ENCODE measurements around the gene MRPL46. TPM values are rescaled to one million over a fixed set of nuclear protein-coding genes. Genes with fewer than 3 reads are reported as not detected.

Gene MRPL46
- total RNA-seq, 1 experiment from 2014 or later, result 32.7 TPM

- H3F3A ChIP-seq (ENCODE audit: insufficient read depth, low read depth), result no peaks in the 10 kb centered on the region
- H3K9me2 ChIP-seq (ENCODE audit: insufficient read depth), result no peaks in the 10 kb centered on the region
- no peaks in the 10 kb centered on the region for H3K79me2 ChIP-seq (ENCODE audit: low read depth)
- DNase-seq, result no peak
- ChIA-PET CTCF (no interaction called here), POLR2A (ENCODE audit: unreplicated experiment) (no interaction called here)
- H3K4me3 ChIP-seq, result no peak overlapping the region
- H2AFZ ChIP-seq, result no peak overlapping the region
- H3K4me2 ChIP-seq, result no peak overlapping the region
- no peaks in the 10 kb centered on the region for H3K36me3 ChIP-seq (ENCODE audit: low read depth)
- no peaks in the 10 kb centered on the region for H3K9me3 ChIP-seq (ENCODE audit: insufficient read depth, low read depth)
- BruUV-seq (replicated peaks), result no TSS peak
- H4K20me1 ChIP-seq (ENCODE audit: insufficient read depth), result no peaks in the 10 kb centered on the region
- no peak overlapping the region for H3K27ac ChIP-seq
- intact Hi-C loops (cut with micrococcal nuclease; ENCODE audit: unreplicated experiment), result no loop called here
- TF ChIP-seq EZH2 (IDR thresholded peaks at IDR 0.05; ENCODE audit: low read depth) (no peak), CTCF (conservative IDR thresholded peaks at IDR 0.05) (no peak)
- peaks cover 80% of the 10 kb centered on the region for H3K27me3 ChIP-seq (ENCODE audit: insufficient read depth, low read depth)
- no peaks in the 10 kb centered on the region for H3K4me1 ChIP-seq (replicated peaks; ENCODE audit: insufficient read depth)
Observed at GRCh38 chr15:88433046-88433685, 34.0 kb downstream of the MRPL46 start.

GRCh38 chr15:88431441-88431840 lies 35.7 kb downstream of the MRPL46 start:
- H3K27me3 ChIP-seq (ENCODE audit: insufficient read depth, low read depth), result peaks cover 86% of the 10 kb centered on the region

GRCh38 chr15:88430051-88430450 lies 37.1 kb downstream of the MRPL46 start:
- no peaks in the 10 kb centered on the region for H3K4me1 ChIP-seq (replicated peaks; ENCODE audit: insufficient read depth)
- H3K27me3 ChIP-seq (ENCODE audit: insufficient read depth, low read depth), result peaks cover 86% of the 10 kb centered on the region

More at GRCh38 chr15:88431441-88431840, 35.7 kb downstream of the MRPL46 start:
- H3K9me3 ChIP-seq (ENCODE audit: insufficient read depth, low read depth), result no peaks in the 10 kb centered on the region
- no peaks in the 10 kb centered on the region for H3K79me2 ChIP-seq (ENCODE audit: low read depth)
- TF ChIP-seq EZH2 (IDR thresholded peaks at IDR 0.05; ENCODE audit: low read depth) (no peak), CTCF (conservative IDR thresholded peaks at IDR 0.05) (no peak)
- H3K27ac ChIP-seq, result no peak overlapping the region
- DNase-seq, result no peak
- H3K4me2 ChIP-seq, result no peak overlapping the region
- H4K20me1 ChIP-seq (ENCODE audit: insufficient read depth), result no peaks in the 10 kb centered on the region
- intact Hi-C loops (cut with micrococcal nuclease; ENCODE audit: unreplicated experiment), result no loop called here
- no peaks in the 10 kb centered on the region for H3F3A ChIP-seq (ENCODE audit: insufficient read depth, low read depth)
- H3K36me3 ChIP-seq (ENCODE audit: low read depth), result no peaks in the 10 kb centered on the region
- BruUV-seq (replicated peaks), result no TSS peak
- ChIA-PET POLR2A (ENCODE audit: unreplicated experiment) (no interaction called here), CTCF (no interaction called here)
- no peaks in the 10 kb centered on the region for H3K9me2 ChIP-seq (ENCODE audit: insufficient read depth)
- no peak overlapping the region for H2AFZ ChIP-seq
- H3K4me1 ChIP-seq (replicated peaks; ENCODE audit: insufficient read depth), result no peaks in the 10 kb centered on the region
- H3K4me3 ChIP-seq, result no peak overlapping the region

More at GRCh38 chr15:88430051-88430450, 37.1 kb downstream of the MRPL46 start:
- Histone ChIP-seq H2AFZ (no peak overlapping the region), H3K27ac (no peak overlapping the region), H3K79me2 (ENCODE audit: low read depth) (no peaks in the 10 kb centered on the region), H3K4me2 (no peak overlapping the region), H3K9me2 (ENCODE audit: insufficient read depth) (no peaks in the 10 kb centered on the region), H3F3A (ENCODE audit: insufficient read depth, low read depth) (no peaks in the 10 kb centered on the region), H4K20me1 (ENCODE audit: insufficient read depth) (no peaks in the 10 kb centered on the region), H3K4me3 (no peak overlapping the region), H3K36me3 (ENCODE audit: low read depth) (no peaks in the 10 kb centered on the region), H3K9me3 (ENCODE audit: insufficient read depth, low read depth) (no peaks in the 10 kb centered on the region)
- TF ChIP-seq EZH2 (IDR thresholded peaks at IDR 0.05; ENCODE audit: low read depth) (no peak), CTCF (conservative IDR thresholded peaks at IDR 0.05) (no peak)
- POLR2A ChIA-PET (ENCODE audit: unreplicated experiment), result no interaction called here
- no peak for DNase-seq
- BruUV-seq (replicated peaks), result no TSS peak
- CTCF ChIA-PET, result no interaction called here
- intact Hi-C loops (cut with micrococcal nuclease; ENCODE audit: unreplicated experiment), result no loop called here

All from PC-9 (cell line).